Adrenal gland (tissue), 12 donors: Measurements from ENCODE around the gene MRC1. TPM values are rescaled to one million over a fixed set of nuclear protein-coding genes. Genes with fewer than 3 reads are reported as not detected.

Source experiments
- DNase-seq, 7 donors: peaks; one replicate each; pipeline ENCODE4 v3.0.0-alpha.2; 2019 to 2020
- H3K27ac ChIP-seq, 5 donors: fragments of 200-600 bp; sonication (generic) in 4 of 5; 1 replicate in 3 of 5; 2 replicates in 2 of 5; pipeline versions ENCODE4 v1.5.1 to v1.8.0; 2016 to 2020; ENCODE audit warnings: mild to moderate bottlenecking in 1 of 5
- H3K27me3 ChIP-seq: fragments of 200-600 bp; 2 replicates; pipeline ENCODE4 v1.8.0; 2021
- H3K36me3 ChIP-seq, 2 donors: fragments of 200-600 bp; replicated peaks in 1 of 2; 1 replicate in 1 of 2; 2 replicates in 1 of 2; pipeline versions ENCODE4 v1.5.1 to v1.8.0; 2018 to 2022
- H3K4me1 ChIP-seq, 2 donors: fragments of 200-600 bp; replicated peaks in 1 of 2; 1 replicate in 1 of 2; 2 replicates in 1 of 2; pipeline versions ENCODE4 v1.5.1 to v1.8.0; 2018 to 2021
- H3K4me3 ChIP-seq, 4 donors: fragments of 200-600 bp; sonication (generic) in 3 of 4; one replicate each; pipeline ENCODE4 v1.5.1; 2016 to 2018
- H3K9me3 ChIP-seq, 3 donors: fragments of 200-600 bp; sonication (generic) in 1 of 3; replicated peaks in 1 of 3; 1 replicate in 2 of 3; 2 replicates in 1 of 3; pipeline versions ENCODE4 v1.5.1 to v1.8.0; 2016 to 2021
- POLR2A ChIP-seq, 2 donors: fragments of 450-650 bp; IDR thresholded peaks; one replicate each; pipeline ENCODE4 v1.6.1; 2017; ENCODE audit warnings: antibody characterized with exemption in 2 of 2, mild to moderate bottlenecking in 2 of 2, moderate library complexity in 1 of 2
- WGBS, 4 donors: extraction: QIAGEN DNeasy Blood & Tissue Kit in 2 of 4; methylation state at CpG; one replicate each; pipeline versions ENCODE4 v1.1.5 to v1.1.7; 2013 to 2017; 5-methylcytosine and 5-hydroxymethylcytosine counted together
- intact Hi-C, 2 donors: fragments of 100-400 bp; cut with DNase I; formaldehyde crosslinking; loops; one replicate each; pipeline versions ENCODE4 v1.14.1 to v1.15.0; 2022 to 2023
- polyA plus RNA-seq, 3 donors: library from polyadenylated mRNA; stranded (reverse); fragments of 200-250 nt in 2 of 3; fragments of 350-450 nt in 1 of 3; fragmentation: Illumina TruSeq in 1 of 3; extraction: RNeasy Lipid Tissue Mini Kit (QIAGEN cat#74804) in 1 of 3; gene quantifications; one replicate each; pipeline ENCODE4 v1.2.3, GENCODE V29; 2013 to 2014
- total RNA-seq, 9 donors: library from RNA; depleted of rRNA in 4 of 9; stranded (reverse); fragments of >200 nt in 4 of 9; fragments of 120-200 nt in 1 of 9; fragmentation: NEBNext Ultra II Directional in 1 of 9; extraction: Animal tissue kit (Norgen Biotek cat#: 25700) in 1 of 9; gene quantifications; one replicate each; pipeline versions ENCODE4 v1.1.0 to v1.2.4, GENCODE V29; 2013 to 2023
- TF ChIP-seq, protein P1 (sequence below), 6 experiments: fragments of 450-650 bp in 4 of 6; fragments of 200-600 bp in 2 of 6; sonication (generic) in 1 of 6; IDR thresholded peaks; 1 replicate in 5 of 6; 2 replicates in 1 of 6; pipeline versions ENCODE4 v1.5.1 to v1.8.0; 2016 to 2021; ENCODE audit warnings: antibody characterized with exemption in 6 of 6, mild to moderate bottlenecking in 2 of 6, moderate library complexity in 1 of 6
- donor health status: healthy with polysubstance abuse.
- donor health status: Bipolar disorder and iron deficiency.
- donor health status: DM: yes; HTN: yes; CAD: no.
- donor health status: DM: no; HTN: no; CAD: no.
- donor health status: DM: no; HTN: no; CAD: no.
- donor health status: DM: yes; HTN: yes; CAD: no.

Gene MRC1
- total and polyA plus RNA-seq, 12 donors = 9.9 to 153 (median 85.0) TPM

DNA sequence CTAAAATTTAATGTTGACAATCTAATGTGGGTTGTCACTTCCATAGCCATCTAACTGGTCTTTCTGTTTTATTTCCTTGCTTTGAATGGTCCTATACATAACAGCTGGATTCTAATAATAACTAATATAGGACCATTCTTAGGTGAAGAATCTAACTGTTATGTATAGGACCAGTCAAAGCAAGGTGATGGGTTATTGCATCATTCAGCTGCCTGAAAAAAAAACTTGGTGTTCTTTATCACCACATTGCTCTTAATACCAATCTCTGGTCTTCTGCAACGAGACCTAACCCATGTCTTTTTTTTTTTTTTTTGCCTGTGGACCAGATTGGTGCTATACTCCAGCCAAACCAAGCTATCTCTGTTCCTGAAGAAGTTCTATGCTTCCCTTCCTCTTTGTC lies 96.9 kb downstream of the MRC1 start:
- intact Hi-C loops = loop anchor here in 1 of 2 donors (10.0 kb wide), 1 partner anchor 329 kb away; no protein-coding TSS in a partner anchor
- no peak for DNase-seq
- no peaks in the 10 kb centered on the region for H3K4me1 ChIP-seq
- no peak overlapping the region for H3K27ac ChIP-seq
- H3K36me3 ChIP-seq = no peaks in the 10 kb centered on the region
- H3K4me3 ChIP-seq = no peak overlapping the region
- H3K9me3 ChIP-seq = no peaks in the 10 kb centered on the region
- 58 to 78% (median 73%) methylated on average over 1 of the region's 1 CpG for WGBS, 4 donors
- no peaks in the 10 kb centered on the region for H3K27me3 ChIP-seq
- TF ChIP-seq, protein P1, sequence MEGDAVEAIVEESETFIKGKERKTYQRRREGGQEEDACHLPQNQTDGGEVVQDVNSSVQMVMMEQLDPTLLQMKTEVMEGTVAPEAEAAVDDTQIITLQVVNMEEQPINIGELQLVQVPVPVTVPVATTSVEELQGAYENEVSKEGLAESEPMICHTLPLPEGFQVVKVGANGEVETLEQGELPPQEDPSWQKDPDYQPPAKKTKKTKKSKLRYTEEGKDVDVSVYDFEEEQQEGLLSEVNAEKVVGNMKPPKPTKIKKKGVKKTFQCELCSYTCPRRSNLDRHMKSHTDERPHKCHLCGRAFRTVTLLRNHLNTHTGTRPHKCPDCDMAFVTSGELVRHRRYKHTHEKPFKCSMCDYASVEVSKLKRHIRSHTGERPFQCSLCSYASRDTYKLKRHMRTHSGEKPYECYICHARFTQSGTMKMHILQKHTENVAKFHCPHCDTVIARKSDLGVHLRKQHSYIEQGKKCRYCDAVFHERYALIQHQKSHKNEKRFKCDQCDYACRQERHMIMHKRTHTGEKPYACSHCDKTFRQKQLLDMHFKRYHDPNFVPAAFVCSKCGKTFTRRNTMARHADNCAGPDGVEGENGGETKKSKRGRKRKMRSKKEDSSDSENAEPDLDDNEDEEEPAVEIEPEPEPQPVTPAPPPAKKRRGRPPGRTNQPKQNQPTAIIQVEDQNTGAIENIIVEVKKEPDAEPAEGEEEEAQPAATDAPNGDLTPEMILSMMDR (IDR thresholded peaks at IDR 0.05) = no peak

GRCh38 chr10:17907641-17908040 lies 98.5 kb downstream of the MRC1 start:
- 86 to 96% (median 88%) methylated on average over 4 of the region's 4 CpGs for WGBS, 4 donors
- H3K36me3 ChIP-seq = no peaks in the 10 kb centered on the region
- intact Hi-C loops = loop anchor here in 1 of 2 donors (10.0 kb wide), 1 partner anchor 327 kb away; no protein-coding TSS in a partner anchor
- H3K9me3 ChIP-seq = no peaks in the 10 kb centered on the region
- no peak for DNase-seq
- no peak overlapping the region for H3K27ac ChIP-seq
- H3K27me3 ChIP-seq = no peaks in the 10 kb centered on the region
- TF ChIP-seq, protein P1 (IDR thresholded peaks at IDR 0.05) = no peak
- no peak for TF ChIP-seq POLR2A (IDR thresholded peaks at IDR 0.05)
- H3K4me1 ChIP-seq = no peaks in the 10 kb centered on the region
- no peak overlapping the region for H3K4me3 ChIP-seq

DNA sequence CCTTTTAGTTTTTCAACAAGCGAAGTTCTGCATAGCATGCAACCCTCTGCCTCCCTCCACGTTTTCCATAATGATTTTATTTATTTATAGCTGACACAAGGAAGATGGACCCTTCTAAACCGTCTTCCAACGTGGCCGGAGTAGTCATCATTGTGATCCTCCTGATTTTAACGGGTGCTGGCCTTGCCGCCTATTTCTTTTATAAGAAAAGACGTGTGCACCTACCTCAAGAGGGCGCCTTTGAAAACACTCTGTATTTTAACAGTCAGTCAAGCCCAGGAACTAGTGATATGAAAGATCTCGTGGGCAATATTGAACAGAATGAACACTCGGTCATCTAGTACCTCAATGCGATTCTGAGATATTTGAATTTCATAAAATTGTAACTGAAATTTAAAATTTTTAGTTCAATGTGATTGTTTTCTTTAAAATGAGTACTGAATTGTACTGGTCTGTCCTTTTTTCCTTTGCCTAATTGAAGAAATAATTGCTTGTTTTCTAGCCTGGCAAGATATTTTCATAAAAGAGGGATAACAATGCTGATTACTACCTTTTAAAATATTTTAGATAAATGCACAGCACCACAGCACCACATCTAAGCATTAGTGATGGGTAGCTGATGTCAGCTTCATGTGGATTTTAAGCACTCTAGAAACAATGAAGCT lies 101.1 kb downstream of the MRC1 start:
- Histone ChIP-seq H3K4me1 (no peaks in the 10 kb centered on the region), H3K27ac (no peak overlapping the region), H3K4me3 (no peak overlapping the region), H3K9me3 (no peaks in the 10 kb centered on the region), H3K27me3 (no peaks in the 10 kb centered on the region), H3K36me3 (no peaks in the 10 kb centered on the region)
- intact Hi-C loops = loop anchor here in 1 of 2 donors (5.0 to 10.0 kb wide), 2 partner anchors 195 to 307 kb away; no protein-coding TSS in a partner anchor
- WGBS, 4 donors = 19 to 24% (median 21%) methylated on average over 12 of the region's 12 CpGs
- TF ChIP-seq, protein P1 (IDR thresholded peaks at IDR 0.05) = peak; percentile 31 to 62 (median 50)
- TF ChIP-seq POLR2A (IDR thresholded peaks at IDR 0.05) = no peak
- DNase-seq = peak; percentile 28 to 85 (median 56)

DNA sequence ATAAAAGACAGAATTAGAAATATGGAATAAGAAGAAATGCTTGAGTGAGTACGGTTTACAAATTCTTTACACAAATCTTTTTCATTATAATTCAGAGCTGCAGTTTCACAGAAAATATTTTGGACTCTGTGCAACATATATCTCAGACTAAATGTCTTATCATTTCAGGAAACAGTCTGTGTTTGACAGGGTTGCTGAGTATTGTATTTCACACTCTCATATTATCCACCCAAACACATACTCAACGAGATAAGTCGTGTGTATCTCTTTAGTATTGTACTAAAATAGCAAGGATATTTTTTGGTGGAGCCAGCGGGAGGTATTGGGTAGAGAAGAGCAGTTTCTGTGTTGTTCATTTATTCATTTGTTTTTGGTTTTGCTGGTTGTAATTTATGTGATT lies 103.6 kb downstream of the MRC1 start:
- intact Hi-C loops = loop anchor here in 1 of 2 donors (5.0 to 10.0 kb wide), 2 partner anchors 192 to 305 kb away; no protein-coding TSS in a partner anchor
- no peaks in the 10 kb centered on the region for H3K36me3 ChIP-seq
- no peak overlapping the region for H3K27ac ChIP-seq

More for the DNA sequence above, 103.6 kb downstream of the MRC1 start:
- no peaks in the 10 kb centered on the region for H3K9me3 ChIP-seq
- no peak for DNase-seq
- H3K27me3 ChIP-seq = no peaks in the 10 kb centered on the region
- H3K4me1 ChIP-seq = no peaks in the 10 kb centered on the region
- WGBS, 4 donors = 42 to 64% (median 56%) methylated on average over 4 of the region's 4 CpGs
- TF ChIP-seq POLR2A (IDR thresholded peaks at IDR 0.05) = no peak
- TF ChIP-seq, protein P1 (IDR thresholded peaks at IDR 0.05) = no peak
- H3K4me3 ChIP-seq = no peak overlapping the region
